T-cell (primary cell): ENCODE measurements around the gene LATS2. TPM values are rescaled to one million over a fixed set of nuclear protein-coding genes. Genes with fewer than 3 reads are reported as not detected.
"Not testable (repeated sequence)": the region's sequence is repeated elsewhere in the genome, so short reads cannot be mapped to it uniquely, and the experiment has no call there.

Experiments used
- ATAC-seq, 4 experiments: fragments of 200-7000 bp in 3 of 4; fragments of 150-1000 bp in 1 of 4; cut with Tn5 transposase; replicated peaks in 1 of 4; 1 replicate in 3 of 4; 2 replicates in 1 of 4; pipeline ENCODE4 v1.10.0; 2021; ENCODE audit warnings: moderate library complexity in 3 of 4, mild to moderate bottlenecking in 2 of 4, moderate number of reproducible peaks in 1 of 4
- CTCF ChIA-PET, 2 donors: fragments of 300-600 bp; sonication (Branson Sonifier 250); formaldehyde crosslinking; loops; one replicate each; lab custom pipeline; 2022; ENCODE audit warnings: antibody characterized with exemption in 2 of 2; lab: Charles Lee
- POLR2A ChIA-PET, 2 donors: fragments of 300-600 bp; sonication (Branson Sonifier 250); formaldehyde crosslinking; loops; one replicate each; lab custom pipeline; 2022; ENCODE audit warnings: antibody characterized with exemption in 2 of 2; lab: Charles Lee
- DNase-seq, 35 experiments: peaks; one replicate each; pipeline versions ENCODE4 v3.0.0 to v3.0.0-alpha.2; 2013 to 2023
- H3K27ac ChIP-seq: one replicate; pipeline ENCODE4 v1.5.1; 2013; ENCODE audit warnings: low read length
- H3K27me3 ChIP-seq, 2 experiments: replicated peaks in 1 of 2; 1 replicate in 1 of 2; 2 replicates in 1 of 2; pipeline versions ENCODE4 v1.6.1 to v1.7.0; 2013; ENCODE audit warnings: low read length in 1 of 2, mixed read lengths in 1 of 2; ENCODE audit not compliant: control insufficient read depth in 2 of 2, insufficient read depth in 2 of 2; ENCODE audit errors: extremely low read depth in 1 of 2
- H3K36me3 ChIP-seq, 2 donors: 1 replicate in 1 of 2; 2 replicates in 1 of 2; pipeline versions ENCODE4 v1.6.1 to v1.7.0; 2013; ENCODE audit warnings: low read length in 1 of 2; ENCODE audit not compliant: control insufficient read depth in 2 of 2, insufficient read depth in 1 of 2; ENCODE audit errors: extremely low read depth in 1 of 2
- H3K4me1 ChIP-seq, 2 experiments: 1 replicate in 1 of 2; 2 replicates in 1 of 2; pipeline versions ENCODE4 v1.6.1 to v1.7.0; 2013; ENCODE audit warnings: low read length in 2 of 2, mixed read lengths in 1 of 2; ENCODE audit not compliant: insufficient read depth in 2 of 2, control insufficient read depth in 1 of 2; ENCODE audit errors: extremely low read depth in 1 of 2
- H3K4me3 ChIP-seq, 2 donors: 1 replicate in 1 of 2; 2 replicates in 1 of 2; pipeline versions ENCODE4 v1.5.1 to v1.7.0; 2013; ENCODE audit warnings: mild to moderate bottlenecking in 2 of 2, low read length in 1 of 2, moderate library complexity in 1 of 2; ENCODE audit not compliant: control insufficient read depth in 1 of 2; ENCODE audit errors: extremely low read depth in 1 of 2
- H3K9me3 ChIP-seq: 2 replicates; pipeline ENCODE4 v1.7.0; 2013
- H3K27ac Mint-ChIP-seq, 2 donors: one replicate each; pipeline ENCODE4 v1.8.0; 2020 to 2021; ENCODE audit warnings: mild to moderate bottlenecking in 2 of 2, mixed read lengths in 2 of 2
- H3K27me3 Mint-ChIP-seq, 2 donors: one replicate each; pipeline ENCODE4 v1.8.0; 2021 to 2022; ENCODE audit warnings: mixed read lengths in 2 of 2
- H3K36me3 Mint-ChIP-seq: one replicate; pipeline ENCODE4 v1.8.0; 2021; ENCODE audit warnings: mixed read lengths
- H3K4me1 Mint-ChIP-seq, 3 donors: one replicate each; pipeline ENCODE4 v1.8.0; 2020 to 2022; ENCODE audit warnings: mixed read lengths in 3 of 3, mild to moderate bottlenecking in 1 of 3
- H3K4me3 Mint-ChIP-seq, 3 donors: one replicate each; pipeline ENCODE4 v1.8.0; 2020 to 2022; ENCODE audit warnings: mild to moderate bottlenecking in 3 of 3, mixed read lengths in 3 of 3, moderate library complexity in 3 of 3
- H3K9me3 Mint-ChIP-seq, 3 donors: one replicate each; pipeline ENCODE4 v1.8.0; 2020 to 2022; ENCODE audit warnings: mixed read lengths in 3 of 3
- WGBS: methylation state at CpG from one replicate; pipeline ENCODE4 v1.1.5; 2013; ENCODE audit warnings: missing lambda C conversion rate; ENCODE audit not compliant: insufficient coverage; 5-methylcytosine and 5-hydroxymethylcytosine counted together
- total RNA-seq, 35 experiments: library from RNA in 6 of 35; stranded (reverse) in 6 of 35; fragments of 120-200 nt in 1 of 35; gene quantifications; one replicate each; pipeline versions ENCODE4 v1.2.1 to v1.2.4 and lab custom pipeline; 2013 to 2026

Gene LATS2
- total RNA-seq, 5 donors from 2014 or later (not counting 1 experiment from before 2014, with no cell fraction given) = 0.88 to 4.2 (median 2.7) TPM

DNA sequence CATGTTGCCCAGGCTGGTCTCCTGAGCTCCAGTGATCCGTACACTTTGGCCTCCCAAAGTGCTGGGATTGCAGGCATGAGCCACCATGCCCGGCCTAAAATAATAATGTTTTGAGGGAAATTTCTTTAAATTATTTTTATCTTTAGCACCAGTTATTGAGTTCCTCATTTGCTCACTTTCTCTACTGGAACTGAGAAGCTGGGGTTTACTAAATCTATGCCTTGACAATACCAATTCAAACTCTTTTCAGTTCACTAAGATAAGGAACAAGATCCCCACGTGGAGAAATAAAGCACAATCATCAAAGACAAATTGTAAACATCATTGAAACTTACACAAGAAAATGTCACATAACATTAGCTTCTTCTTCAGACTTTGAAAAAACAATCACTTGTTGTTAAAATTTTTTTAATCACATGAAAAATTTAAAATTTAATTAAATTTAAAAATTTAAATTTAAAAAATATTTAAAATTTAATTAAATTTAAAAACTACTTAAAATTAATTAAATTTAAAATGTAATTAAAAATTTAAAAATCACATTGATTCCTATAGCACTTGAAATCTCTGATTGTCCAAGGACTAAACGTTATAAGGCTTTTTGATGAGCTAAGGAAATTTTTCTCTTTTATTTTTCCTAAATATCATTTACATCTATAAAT is 133.7 kb downstream of the LATS2 start:
- Histone ChIP-seq H3K36me3 (no peaks in the 10 kb centered on the region), H3K4me1 (no peaks in the 10 kb centered on the region), H3K27me3 (peaks cover 0 to 2% of the 10 kb centered on the region in 2 experiments), H3K9me3 (no peaks in the 10 kb centered on the region), H3K4me3 (no peak overlapping the region), H3K27ac (no peak overlapping the region)
- ChIA-PET POLR2A (no interaction called here), CTCF (interaction anchor here (0.7 to 1.0 kb wide), 3 partner anchors 99 to 436 kb away, joined by 3 read pairs; no protein-coding TSS in a partner anchor)
- H3K4me1 Mint-ChIP-seq = no peaks in the 10 kb centered on the region
- WGBS = no CpG with 5 or more reads among the region's 4 CpGs
- ATAC-seq (no peak), DNase-seq (no peak)
- no peaks in the 10 kb centered on the region for H3K9me3 Mint-ChIP-seq
- H3K27me3 Mint-ChIP-seq = no peaks in the 10 kb centered on the region
- no peak overlapping the region for H3K4me3 Mint-ChIP-seq
- no peaks in the 10 kb centered on the region for H3K36me3 Mint-ChIP-seq
- no peak overlapping the region for H3K27ac Mint-ChIP-seq

DNA sequence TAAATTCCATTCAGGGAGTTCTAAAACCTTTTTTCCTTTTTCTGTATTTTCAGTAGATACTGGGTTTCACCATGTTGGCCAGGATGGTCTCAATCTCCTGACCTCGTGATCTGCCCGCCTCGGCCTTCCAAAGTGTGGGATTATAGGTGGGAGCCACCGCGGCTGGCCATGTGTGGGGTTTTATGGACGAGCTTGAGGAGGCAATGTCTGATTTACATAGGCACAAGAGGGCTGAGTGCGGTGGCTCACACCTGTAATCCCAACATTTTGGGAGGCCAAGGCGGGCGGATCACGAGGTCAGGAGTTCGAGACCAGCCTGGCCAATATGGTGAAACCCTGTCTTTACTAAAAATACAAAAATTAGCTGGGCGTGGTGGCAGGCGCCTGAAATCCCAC is 136.0 kb downstream of the LATS2 start:
- H3K4me1 ChIP-seq, H3K27ac ChIP-seq, H3K9me3 Mint-ChIP-seq, DNase-seq, H3K27ac Mint-ChIP-seq, H3K4me1 Mint-ChIP-seq, H3K27me3 ChIP-seq, H3K4me3 ChIP-seq, H3K9me3 ChIP-seq, ATAC-seq, H3K36me3 ChIP-seq, H3K4me3 Mint-ChIP-seq, H3K36me3 Mint-ChIP-seq, POLR2A ChIA-PET, H3K27me3 Mint-ChIP-seq: not testable (repeated sequence)
- WGBS = no CpG with 5 or more reads among the region's 13 CpGs
- CTCF ChIA-PET = interaction anchor here (0.5 to 2.0 kb wide), 17 partner anchors 11 to 1547 kb away, joined by 3 to 11 read pairs (median 3); no protein-coding TSS in a partner anchor

DNA sequence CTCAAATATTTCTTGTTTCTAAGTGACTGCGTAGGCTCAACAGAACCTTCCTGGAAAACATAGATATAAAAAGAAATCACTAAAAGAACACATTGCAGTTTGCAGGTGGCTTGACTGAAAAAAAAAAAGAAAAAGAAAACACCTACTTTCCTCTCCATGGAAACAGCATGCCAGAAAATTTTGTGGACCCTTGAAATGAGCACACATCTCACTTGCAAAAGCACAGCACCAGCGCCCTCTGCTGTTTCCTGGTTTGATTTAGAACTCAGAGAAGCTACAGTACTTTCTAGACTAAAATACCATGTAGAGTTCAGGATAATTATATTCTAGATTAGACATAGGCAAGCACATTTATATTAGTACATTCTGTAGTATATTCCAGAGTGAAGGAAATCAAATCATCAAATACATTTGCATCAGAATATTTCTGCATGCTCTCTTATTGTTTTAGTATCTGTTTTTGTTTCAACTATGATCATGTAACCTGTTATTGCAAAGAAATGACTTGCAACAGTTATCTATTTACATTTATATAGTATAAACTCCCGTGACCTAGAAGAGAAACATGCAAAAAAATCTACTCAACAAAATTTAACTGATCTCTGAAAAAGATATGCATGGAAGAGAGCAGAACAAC is 136.5 kb downstream of the LATS2 start:
- DNase-seq (peak; percentile 13 to 83 (median 67)), ATAC-seq (peak in 1 of 4 experiments; percentile 61)
- ChIA-PET POLR2A (interaction anchor here in 1 of 2 donors (0.6 kb wide), 1 partner anchor 577 kb away, joined by 3 read pairs; no protein-coding TSS in a partner anchor), CTCF (interaction anchor here (0.5 to 2.0 kb wide), 15 partner anchors 10 to 1548 kb away, joined by 3 to 11 read pairs (median 3); no protein-coding TSS in a partner anchor)
- Mint-ChIP-seq H3K9me3 (no peaks in the 10 kb centered on the region), H3K36me3 (no peaks in the 10 kb centered on the region), H3K27ac (no peak overlapping the region), H3K4me3 (no peak overlapping the region), H3K4me1 (no peaks in the 10 kb centered on the region), H3K27me3 (no peaks in the 10 kb centered on the region)
- no peaks in the 10 kb centered on the region for H3K4me1 ChIP-seq
- no peaks in the 10 kb centered on the region for H3K9me3 ChIP-seq
- H3K27me3 ChIP-seq = peaks cover 0 to 2% of the 10 kb centered on the region in 2 experiments
- H3K4me3 ChIP-seq = no peak overlapping the region
- no peak overlapping the region for H3K27ac ChIP-seq
- WGBS = no CpG with 5 or more reads among the region's 3 CpGs
- no peaks in the 10 kb centered on the region for H3K36me3 ChIP-seq

DNA sequence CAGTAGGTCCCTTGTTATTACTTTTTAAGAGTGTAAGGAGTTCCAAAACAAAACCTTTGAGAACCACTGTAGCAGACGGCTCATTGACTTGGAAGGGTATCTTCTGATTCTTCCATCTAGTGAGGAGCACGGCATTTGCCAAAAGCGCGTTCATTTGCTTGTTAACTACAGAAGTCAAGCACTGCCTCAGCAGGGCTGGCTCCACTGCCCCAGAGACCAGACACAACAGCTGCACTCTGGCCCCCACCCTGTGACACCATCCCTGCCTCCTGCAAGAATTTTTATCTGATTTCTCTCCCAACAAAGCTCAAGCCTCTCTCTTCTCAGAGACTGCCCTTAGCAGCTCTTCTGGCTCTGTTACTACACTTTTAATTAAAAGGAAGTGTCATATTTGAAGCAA is 138.1 kb downstream of the LATS2 start:
- WGBS = 98% methylated on average over 4 of the region's 4 CpGs
- no peaks in the 10 kb centered on the region for H3K36me3 ChIP-seq

More for the DNA sequence above, 138.1 kb downstream of the LATS2 start:
- H3K9me3 ChIP-seq = no peaks in the 10 kb centered on the region
- no peak overlapping the region for H3K27ac ChIP-seq
- no peak overlapping the region for H3K4me3 Mint-ChIP-seq
- ATAC-seq (no peak), DNase-seq (no peak)
- H3K27ac Mint-ChIP-seq = no peak overlapping the region
- H3K4me3 ChIP-seq = no peak overlapping the region
- no peaks in the 10 kb centered on the region for H3K9me3 Mint-ChIP-seq
- CTCF ChIA-PET = interaction anchor here (0.6 to 1.6 kb wide), 4 partner anchors 12 to 800 kb away, joined by 3 to 6 read pairs (median 4); no protein-coding TSS in a partner anchor
- no peaks in the 10 kb centered on the region for H3K27me3 Mint-ChIP-seq
- no peaks in the 10 kb centered on the region for H3K4me1 ChIP-seq
- H3K27me3 ChIP-seq = peaks cover 0 to 2% of the 10 kb centered on the region in 2 experiments
- POLR2A ChIA-PET = no interaction called here
- no peaks in the 10 kb centered on the region for H3K4me1 Mint-ChIP-seq
- H3K36me3 Mint-ChIP-seq = no peaks in the 10 kb centered on the region

Other genes starting within 250 kb of the LATS2 start
- gene XPO4, start 158.8 kb downstream of the LATS2 start, total RNA-seq = 10 to 100 TPM; 20.7 to 22.5 (median 22.0) TPM
- gene SAP18, start 78.5 kb upstream of the LATS2 start, total RNA-seq = 100 to 1,000 TPM; 142 to 236 (median 170) TPM
- 1 to 10 TPM in 2 of 5 donors, under 1 TPM in 3; 0.69 to 2.7 (median 0.98) TPM for gene SKA3, start 115.0 kb upstream of the LATS2 start, total RNA-seq
- gene MRPL57, start 115.1 kb upstream of the LATS2 start, total RNA-seq = 10 to 100 TPM; 11.0 to 18.6 (median 16.4) TPM